COLO829 (cell line): ENCODE results near the gene TMEM43.

Experiments used
- DNase-seq: peaks from one replicate; pipeline ENCODE4 v3.0.0; 2012; ENCODE audit warnings: low spot score

TMEM43 gene

DNA sequence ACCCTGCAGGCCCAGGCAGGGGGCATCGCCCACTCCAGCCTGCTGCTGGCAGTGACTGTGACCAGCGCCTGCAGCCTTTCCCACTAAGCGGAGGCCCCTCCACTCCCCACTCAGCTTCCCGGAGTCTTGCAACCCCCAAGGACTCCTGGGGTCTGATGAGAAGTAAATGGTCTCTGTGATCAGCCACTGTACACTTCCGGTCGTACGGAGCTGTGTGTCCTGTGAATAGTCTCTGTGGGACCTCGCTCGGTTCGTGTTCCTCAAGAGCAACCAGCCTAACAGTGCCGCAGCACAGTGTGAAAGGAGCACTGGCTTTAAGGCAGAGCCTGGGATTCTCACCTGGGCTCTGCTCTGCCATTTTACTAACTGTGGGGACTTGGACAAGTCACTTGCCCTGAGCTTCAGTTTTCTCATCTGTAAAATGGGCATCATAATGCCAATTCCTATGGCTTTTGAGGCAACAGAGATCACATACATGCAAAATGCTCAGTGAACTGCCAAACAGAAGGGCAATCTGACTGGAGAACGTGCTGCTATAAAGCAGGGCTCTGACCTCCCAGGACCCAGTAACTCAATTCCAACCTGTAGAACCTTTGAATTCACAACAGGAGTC lies 26.7 kb downstream of the TMEM43 start:
- no peak for DNase-seq

DNA sequence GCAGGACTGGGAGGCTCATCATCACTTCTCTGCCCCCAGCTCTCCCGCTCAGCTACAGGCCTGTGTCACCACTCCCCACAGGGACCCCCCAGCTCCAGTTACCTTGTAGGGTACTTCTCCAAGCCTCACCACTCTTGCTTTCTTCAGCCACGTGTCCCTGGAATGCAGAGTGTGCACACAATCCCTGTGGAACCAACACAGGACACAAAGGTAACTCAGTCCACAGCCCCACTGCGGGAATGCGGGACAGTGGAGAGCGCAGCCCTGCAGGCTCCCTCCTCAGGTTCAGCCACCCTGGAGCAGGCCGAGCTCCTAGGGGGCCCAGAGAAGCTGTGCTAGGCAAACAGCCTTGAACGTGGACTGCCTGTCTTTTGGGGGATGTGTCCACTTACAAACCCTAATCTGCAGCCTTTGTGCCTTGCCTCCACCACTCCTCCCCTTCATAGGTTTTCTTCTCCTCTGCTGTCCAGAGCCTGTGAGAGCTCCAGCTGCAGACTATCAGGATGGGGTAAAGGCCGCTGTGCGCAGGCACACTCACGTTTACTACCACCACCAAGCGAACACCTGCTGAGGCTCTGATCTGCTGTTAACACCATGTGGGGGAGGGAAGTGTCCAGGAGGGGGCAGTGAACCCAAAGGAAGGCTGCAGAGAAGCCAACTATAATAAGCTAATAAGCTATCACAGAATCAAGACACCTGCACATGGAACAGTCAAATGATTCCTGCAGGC lies 27.5 kb downstream of the TMEM43 start:
- DNase-seq = no peak

- DNase-seq = no peak
Observed at GRCh38 chr3:14152963-14153355, 28.1 kb downstream of the TMEM43 start.

DNA sequence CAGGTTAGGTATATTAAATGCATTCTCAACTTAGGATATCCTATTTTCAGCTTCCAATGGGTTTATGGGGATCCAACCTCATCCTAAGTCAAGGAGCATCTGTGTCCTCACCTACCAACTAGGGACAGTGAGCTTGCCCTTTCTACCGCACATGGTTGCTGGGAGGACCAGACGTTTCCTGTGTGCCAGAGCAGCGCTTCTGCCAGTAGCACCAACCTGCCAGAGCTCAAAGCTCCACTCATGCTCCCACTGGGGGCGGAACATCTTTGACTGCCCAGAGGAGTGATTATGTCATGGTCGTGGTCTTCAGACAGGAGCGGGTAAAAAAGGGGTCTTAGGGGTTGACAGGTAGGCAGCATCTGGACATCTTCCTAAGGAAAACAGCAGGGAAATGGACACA lies 28.8 kb downstream of the TMEM43 start:
- no peak for DNase-seq

- DNase-seq = no peak
Observed at GRCh38 chr3:14154276-14154675, 29.4 kb downstream of the TMEM43 start.

GRCh38 chr3:14154895-14155440 lies 30.1 kb downstream of the TMEM43 start:
- no peak for DNase-seq

DNA sequence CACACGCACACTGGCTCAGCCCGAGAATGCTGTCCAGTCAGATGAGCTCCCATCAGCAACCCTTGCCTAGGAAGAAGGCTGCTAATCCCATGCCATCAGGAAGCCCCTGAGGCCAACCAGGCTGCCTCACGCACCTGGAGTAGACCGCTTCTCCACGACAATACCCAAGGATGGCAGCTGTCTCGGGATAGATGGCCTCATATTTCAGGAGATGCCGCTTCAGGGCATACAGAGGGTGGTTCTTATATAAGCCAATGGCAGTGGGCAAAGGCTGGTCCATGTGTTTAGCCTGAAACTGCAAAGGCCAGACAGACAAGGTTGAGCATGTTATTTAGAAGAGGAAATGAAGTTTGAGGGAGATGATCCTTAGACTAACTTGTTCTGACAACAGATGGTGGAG lies 31.3 kb downstream of the TMEM43 start:
- DNase-seq = no peak

- no peak for DNase-seq
Observed at GRCh38 chr3:14156843-14157561, 32.1 kb downstream of the TMEM43 start.

DNA sequence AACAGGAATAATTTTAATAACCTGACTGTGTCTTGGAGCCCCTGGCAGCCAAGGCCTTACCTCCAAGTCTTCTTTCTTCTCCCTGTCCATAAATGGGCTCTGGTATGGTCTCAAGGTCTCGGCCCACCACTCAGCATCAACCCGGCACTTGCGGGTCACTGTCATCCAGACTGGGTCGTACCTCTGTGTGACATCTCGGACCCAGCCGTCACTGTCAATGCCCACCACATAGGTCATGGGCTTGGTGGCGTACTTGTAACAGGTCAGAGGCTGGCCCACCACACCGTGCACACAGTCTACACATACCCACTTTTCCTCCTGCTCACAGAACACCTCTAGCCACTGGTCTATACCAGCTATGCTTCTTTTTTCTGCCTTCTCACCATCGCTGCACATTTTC lies 33.1 kb downstream of the TMEM43 start:
- no peak for DNase-seq

DNA sequence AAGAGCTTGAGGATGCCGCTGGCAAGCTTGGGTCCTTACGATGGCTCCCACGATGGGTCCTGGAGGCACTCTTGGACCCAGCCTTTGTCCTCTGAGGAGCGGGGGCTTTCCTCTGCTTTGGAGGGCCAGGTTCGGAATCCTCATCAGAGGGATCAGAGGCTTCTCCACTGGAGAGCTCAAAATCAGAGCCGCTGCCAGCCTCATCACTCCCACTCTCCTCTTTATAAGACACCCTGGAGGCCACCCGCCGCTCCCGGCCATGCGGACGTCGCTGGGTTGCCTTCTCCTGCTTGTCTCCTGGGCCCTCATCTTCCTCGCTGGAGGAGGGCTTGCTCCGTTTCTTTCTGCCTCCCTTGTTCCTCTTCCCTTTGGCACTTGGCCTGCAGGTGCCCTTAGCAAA lies 33.5 kb downstream of the TMEM43 start:
- no peak for DNase-seq

GRCh38 chr3:14159426-14159825 lies 34.6 kb downstream of the TMEM43 start:
- DNase-seq = no peak

GRCh38 chr3:14161282-14161681 lies 36.4 kb downstream of the TMEM43 start:
- DNase-seq = no peak

- DNase-seq = no peak
Observed at GRCh38 chr3:14162178-14162577, 37.3 kb downstream of the TMEM43 start.

DNA sequence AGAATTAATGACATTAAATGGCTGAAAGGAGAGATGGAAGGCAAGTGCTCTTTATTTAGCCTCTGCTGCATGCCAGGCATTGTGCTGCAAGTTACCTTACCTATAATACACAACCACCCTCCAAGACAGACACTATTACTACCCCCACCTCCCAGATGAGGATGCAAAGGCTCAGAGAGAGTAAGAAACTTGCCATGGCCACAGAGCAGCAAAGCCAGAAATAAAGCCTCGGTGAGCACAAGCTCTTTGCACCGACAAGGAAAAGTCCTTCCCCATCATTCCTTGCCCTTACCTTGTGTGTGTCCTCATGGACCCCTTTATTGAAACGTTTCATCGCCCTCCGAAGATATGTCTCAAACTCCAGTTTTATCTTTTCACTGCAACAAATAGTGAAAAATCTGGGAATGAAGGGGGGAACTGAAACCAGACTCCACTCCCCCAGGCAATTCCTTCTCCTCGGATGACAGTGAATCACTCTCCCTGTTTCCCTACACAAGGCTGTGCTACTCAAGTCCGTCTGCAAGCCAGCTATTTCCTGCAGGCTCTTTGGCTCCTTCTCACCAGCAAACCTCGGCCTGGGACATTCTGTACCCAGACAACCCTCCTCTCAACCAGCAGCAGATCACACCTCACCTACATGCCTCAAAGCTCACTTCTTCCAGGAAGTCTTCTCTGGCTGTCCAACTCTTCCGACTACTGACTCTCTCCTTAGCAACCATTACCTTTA lies 42.2 kb downstream of the TMEM43 start:
- peak; percentile 20 for DNase-seq

- no peak for DNase-seq
Observed at GRCh38 chr3:14169435-14169834, 44.6 kb downstream of the TMEM43 start.

GRCh38 chr3:14169871-14170270 lies 45.0 kb downstream of the TMEM43 start:
- no peak for DNase-seq

- no peak for DNase-seq
Observed at GRCh38 chr3:14170531-14171159, 45.8 kb downstream of the TMEM43 start.

- DNase-seq = no peak
Observed at GRCh38 chr3:14172496-14172895, 47.6 kb downstream of the TMEM43 start.

GRCh38 chr3:14174483-14174882 lies 49.6 kb downstream of the TMEM43 start:
- DNase-seq = no peak

GRCh38 chr3:14175383-14176037 lies 50.7 kb downstream of the TMEM43 start:
- DNase-seq = no peak

DNA sequence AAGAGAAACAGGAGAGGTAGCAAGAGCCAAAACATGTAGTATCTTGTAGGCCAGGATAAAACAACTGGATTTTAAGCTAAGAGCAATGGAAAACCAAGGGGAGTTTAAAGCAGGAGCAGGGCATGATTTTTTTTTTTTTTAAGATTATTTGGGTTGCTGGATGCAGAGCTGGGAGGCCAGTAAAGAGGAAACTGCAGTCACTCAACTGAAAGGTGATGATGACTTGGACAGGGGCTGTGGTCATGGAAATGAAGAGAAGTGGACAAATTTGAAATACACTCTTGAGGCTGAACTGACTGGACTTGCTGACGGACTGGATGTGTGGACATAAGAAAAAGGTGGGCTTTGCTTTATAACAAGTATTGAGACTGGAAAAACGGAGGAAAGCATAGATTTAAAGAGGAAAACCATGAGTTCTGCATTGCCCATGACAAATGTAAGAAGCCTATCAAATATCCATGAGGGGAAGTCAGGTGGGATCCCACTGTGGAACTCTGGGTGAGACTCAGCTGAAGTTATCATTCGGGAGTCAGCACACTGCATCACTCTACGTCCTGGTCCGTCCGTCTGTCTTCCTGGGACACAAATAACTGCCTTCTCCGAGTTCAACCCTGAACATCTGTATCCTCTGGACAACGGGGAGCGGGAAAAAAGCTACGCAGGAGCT lies 52.9 kb downstream of the TMEM43 start:
- DNase-seq = no peak
